HEK293 (cell line): ENCODE measurements around the gene AGRN.
A peak's percentile ranks its signal among the peaks of the same experiment; 100 is the strongest.

Experiments used
- CTCF ChIA-PET: fragments of 350-600 bp; formaldehyde crosslinking; extraction: SDS; loops from one replicate; lab custom pipeline; 2021; ENCODE audit warnings: antibody characterized with exemption; lab: Yijun Ruan, JAX
- POLR2A ChIA-PET: fragments of 300-600 bp; formaldehyde crosslinking; extraction: SDS; loops from one replicate; lab custom pipeline; 2020; ENCODE audit warnings: antibody characterized with exemption, inconsistent platforms; lab: Yijun Ruan, JAX
- H3K27ac ChIP-seq: fragments of 200-500 bp; sonication (Bioruptor generic); 2 replicates; pipeline ENCODE4 v1.5.1; 2014; ENCODE audit warnings: low read depth, low read length, control low read depth, inconsistent platforms; ENCODE audit errors: extremely low read depth
- H3K36me3 ChIP-seq, 2 experiments: fragments of 200-500 bp in 1 of 2; sonication (Bioruptor generic) in 1 of 2; 1 replicate in 1 of 2; 2 replicates in 1 of 2; pipeline ENCODE4 v1.5.1; 2014 to 2017; ENCODE audit warnings: inconsistent platforms in 2 of 2, low read length in 2 of 2; ENCODE audit not compliant: control insufficient read depth in 2 of 2, insufficient read depth in 1 of 2
- H3K4me1 ChIP-seq: fragments of 200-500 bp; sonication (Bioruptor generic); 2 replicates; pipeline ENCODE4 v1.5.1; 2014; ENCODE audit warnings: mild to moderate bottlenecking, low read length, inconsistent platforms; ENCODE audit not compliant: control insufficient read depth, insufficient read depth
- H3K4me3 ChIP-seq: 2 replicates; pipeline ENCODE4 v1.5.1; 2011; ENCODE audit warnings: low read depth, mild to moderate bottlenecking, control low read depth, low read length, moderate library complexity
- H3K9me3 ChIP-seq: fragments of 200-500 bp; sonication (Bioruptor generic); 2 replicates; pipeline ENCODE4 v1.5.1; 2014; ENCODE audit warnings: low read depth, low read length, inconsistent platforms; ENCODE audit not compliant: control insufficient read depth, insufficient read depth
- GLIS1 ChIP-seq: fragments of 450-650 bp; formaldehyde crosslinking; IDR thresholded peaks from 2 replicates; pipeline ENCODE4 v1.5.1; 2016; ENCODE audit warnings: missing biosample characterization, missing genetic modification characterization
- GLIS2 ChIP-seq: fragments of 450-650 bp; formaldehyde crosslinking; IDR thresholded peaks from 2 replicates; pipeline ENCODE4 v1.5.1; 2016; ENCODE audit warnings: missing biosample characterization, missing genetic modification characterization
- KLF17 ChIP-seq: fragments of 450-650 bp; formaldehyde crosslinking; IDR thresholded peaks from 2 replicates; pipeline ENCODE4 v1.5.1; 2016; ENCODE audit warnings: missing biosample characterization, missing genetic modification characterization
- KLF7 ChIP-seq: fragments of 450-650 bp; formaldehyde crosslinking; IDR thresholded peaks from 2 replicates; pipeline ENCODE4 v1.5.1; 2016; ENCODE audit warnings: missing biosample characterization, missing genetic modification characterization, borderline replicate concordance
- KLF9 ChIP-seq: fragments of 450-650 bp; formaldehyde crosslinking; IDR thresholded peaks from 2 replicates; pipeline ENCODE4 v1.5.1; 2016; ENCODE audit warnings: missing biosample characterization, missing genetic modification characterization, low read depth
- PRDM2 ChIP-seq: fragments of 450-650 bp; formaldehyde crosslinking; IDR thresholded peaks from 2 replicates; pipeline ENCODE4 v1.5.1; 2016; ENCODE audit warnings: missing biosample characterization, missing genetic modification characterization, borderline replicate concordance
- RBAK ChIP-seq: fragments of 450-650 bp; formaldehyde crosslinking; IDR thresholded peaks from 2 replicates; pipeline ENCODE4 v1.5.1; 2016; ENCODE audit warnings: missing biosample characterization, missing genetic modification characterization
- SETDB1 ChIP-seq: IDR thresholded peaks from one replicate; pipeline ENCODE4 v1.6.1; 2017; ENCODE audit warnings: mild to moderate bottlenecking, low read length, moderate library complexity, mixed read lengths; ENCODE audit not compliant: insufficient read length
- SP7 ChIP-seq: fragments of 450-650 bp; formaldehyde crosslinking; IDR thresholded peaks from 2 replicates; pipeline ENCODE4 v1.5.1; 2016; ENCODE audit warnings: missing biosample characterization, missing genetic modification characterization
- ZBTB10 ChIP-seq: fragments of 450-650 bp; formaldehyde crosslinking; IDR thresholded peaks from 2 replicates; pipeline ENCODE4 v1.5.1; 2016; ENCODE audit warnings: missing biosample characterization, missing genetic modification characterization
- ZBTB20 ChIP-seq: fragments of 450-650 bp; formaldehyde crosslinking; IDR thresholded peaks from 2 replicates; pipeline ENCODE4 v1.5.1; 2016; ENCODE audit warnings: missing biosample characterization, missing genetic modification characterization
- ZEB2 ChIP-seq: fragments of 450-650 bp; formaldehyde crosslinking; IDR thresholded peaks from 2 replicates; pipeline ENCODE4 v1.5.1; 2016; ENCODE audit warnings: missing biosample characterization, missing genetic modification characterization
- ZNF121 ChIP-seq: fragments of 450-650 bp; formaldehyde crosslinking; IDR thresholded peaks from 2 replicates; pipeline ENCODE4 v1.5.1; 2016; ENCODE audit warnings: missing biosample characterization, missing genetic modification characterization
- ZNF146 ChIP-seq: fragments of 450-650 bp; formaldehyde crosslinking; IDR thresholded peaks from 2 replicates; pipeline ENCODE4 v1.5.1; 2016; ENCODE audit warnings: missing biosample characterization, missing genetic modification characterization
- ZNF157 ChIP-seq: fragments of 450-650 bp; formaldehyde crosslinking; IDR thresholded peaks from 2 replicates; pipeline ENCODE4 v1.5.1; 2016; ENCODE audit warnings: missing biosample characterization, missing genetic modification characterization
- ZNF16 ChIP-seq: fragments of 450-650 bp; formaldehyde crosslinking; IDR thresholded peaks from 2 replicates; pipeline ENCODE4 v1.5.1; 2016; ENCODE audit warnings: low read depth, missing biosample characterization, missing genetic modification characterization
- ZNF221 ChIP-seq: fragments of 450-650 bp; formaldehyde crosslinking; IDR thresholded peaks from 2 replicates; pipeline ENCODE4 v1.5.1; 2017; ENCODE audit warnings: missing biosample characterization, missing genetic modification characterization, borderline replicate concordance
- ZNF354C ChIP-seq: fragments of 450-650 bp; formaldehyde crosslinking; IDR thresholded peaks from 2 replicates; pipeline ENCODE4 v1.5.1; 2016; ENCODE audit warnings: missing biosample characterization, missing genetic modification characterization, low read depth, borderline replicate concordance
- ZNF398 ChIP-seq: fragments of 450-650 bp; formaldehyde crosslinking; IDR thresholded peaks from 2 replicates; pipeline ENCODE4 v1.5.1; 2017; ENCODE audit warnings: missing biosample characterization, missing genetic modification characterization
- ZNF416 ChIP-seq: fragments of 450-650 bp; formaldehyde crosslinking; IDR thresholded peaks from 2 replicates; pipeline ENCODE4 v1.5.1; 2016; ENCODE audit warnings: missing biosample characterization, missing genetic modification characterization
- ZNF423 ChIP-seq: fragments of 450-650 bp; formaldehyde crosslinking; IDR thresholded peaks from 2 replicates; pipeline ENCODE4 v1.5.1; 2016; ENCODE audit warnings: missing biosample characterization, missing genetic modification characterization
- ZNF530 ChIP-seq: fragments of 450-650 bp; formaldehyde crosslinking; IDR thresholded peaks from 2 replicates; pipeline ENCODE4 v1.5.1; 2016; ENCODE audit warnings: low read depth, missing biosample characterization, missing genetic modification characterization
- ZNF544 ChIP-seq: fragments of 450-650 bp; formaldehyde crosslinking; IDR thresholded peaks from 2 replicates; pipeline ENCODE4 v1.5.0; 2017; ENCODE audit warnings: missing biosample characterization, missing genetic modification characterization
- ZNF626 ChIP-seq: fragments of 450-650 bp; sonication (Bioruptor Pico); formaldehyde crosslinking; IDR thresholded peaks from 2 replicates; pipeline ENCODE4 v1.5.1; 2018; ENCODE audit warnings: missing biosample characterization, missing genetic modification characterization, inconsistent platforms
- ZNF785 ChIP-seq: fragments of 450-650 bp; formaldehyde crosslinking; IDR thresholded peaks from 2 replicates; pipeline ENCODE4 v1.5.1; 2016; ENCODE audit warnings: missing biosample characterization, missing genetic modification characterization
- ZSCAN23 ChIP-seq: fragments of 450-650 bp; formaldehyde crosslinking; IDR thresholded peaks from 2 replicates; pipeline ENCODE4 v1.5.1; 2016; ENCODE audit warnings: missing biosample characterization, missing genetic modification characterization

The AGRN gene

GRCh38 chr1:1001057-1001783, 18.7 kb upstream of the AGRN start:
- H3K4me3 ChIP-seq: peak overlapping the region; percentile 74
- ChIA-PET POLR2A (interaction anchor here (0.6 to 6.5 kb wide), 8 partner anchors 13 to 61 kb away, joined by 3 to 44 read pairs (median 3); partner anchors contain the start of genes AGRN and ISG15), CTCF (interaction anchor here (0.7 to 3.2 kb wide), 9 partner anchors 11 to 71 kb away, joined by 3 to 31 read pairs (median 5); partner anchors contain the start of genes AGRN, ISG15 and PERM1)
- H3K9me3 ChIP-seq: no peaks in the 10 kb centered on the region
- H3K36me3 ChIP-seq: peaks cover 0 to 40% of the 10 kb centered on the region in 2 experiments; a peak in 2 of 3 replicates
- H3K4me1 ChIP-seq: 0 out of 2 replicates have a peak, but pooled peaks cover 3% of the 10 kb centered on the region
- peak overlapping the region; percentile 97 for H3K27ac ChIP-seq
- no peak for TF ChIP-seq ZNF785 (tag by site-specific recombination)
- TF ChIP-seq SETDB1: peak; percentile 5
- TF ChIP-seq ZBTB20 (tag by site-specific recombination): peak; percentile 22; the same call in 1 of the 2 replicates
- TF ChIP-seq ZEB2 (tag by site-specific recombination): peak; percentile 66; the same call in 1 of the 2 replicates
- peak; percentile 51 for TF ChIP-seq SP7
- TF ChIP-seq GLIS1 (tag by site-specific recombination): peak; percentile 54
- 0 out of 2 replicates have a peak, but pooled peaks have one; percentile 22 for TF ChIP-seq ZNF121 (tag by site-specific recombination)
- TF ChIP-seq ZNF157 (tag by site-specific recombination): 0 out of 2 replicates have a peak, but pooled peaks have one; percentile 24
- 0 out of 2 replicates have a peak, but pooled peaks have one; percentile 1 for TF ChIP-seq KLF7
- no peak for TF ChIP-seq ZNF398 (tag by site-specific recombination)
- 0 out of 2 replicates have a peak, but pooled peaks have one; percentile 79 for TF ChIP-seq ZBTB10 (tag by site-specific recombination)
- no peak for TF ChIP-seq ZNF530 (tag by site-specific recombination)
- peak; percentile 52; the same call in 1 of the 2 replicates for TF ChIP-seq KLF9 (tag by site-specific recombination)
- TF ChIP-seq ZSCAN23 (tag by site-specific recombination): peak; percentile 62; the same call in 1 of the 2 replicates
- peak; percentile 1; the same call in 1 of the 2 replicates for TF ChIP-seq ZNF146 (tag by site-specific recombination)
- TF ChIP-seq ZNF16 (tag by site-specific recombination): no peak
- no peak for TF ChIP-seq ZNF221 (tag by site-specific recombination)
- TF ChIP-seq ZNF416 (tag by site-specific recombination): no peak
- peak; percentile 61 for TF ChIP-seq ZNF423
- 0 out of 2 replicates have a peak, but pooled peaks have one; percentile 2 for TF ChIP-seq ZNF354C
- no peak for TF ChIP-seq ZNF544
- TF ChIP-seq ZNF626 (tag by site-specific recombination): no peak
- peak; percentile 88 for TF ChIP-seq GLIS2 (tag by site-specific recombination)
- 0 out of 2 replicates have a peak, but pooled peaks have one; percentile 9 for TF ChIP-seq PRDM2 (tag by site-specific recombination)
- no peak; the same call in 1 of the 2 replicates for TF ChIP-seq KLF17 (tag by site-specific recombination)
- TF ChIP-seq RBAK (tag by site-specific recombination): no peak
